ENCODE data around the gene LVRN. TPM values are rescaled to one million over a fixed set of nuclear protein-coding genes. Genes with fewer than 3 reads are reported as not detected.

LVRN gene
- total and polyA plus RNA-seq, 2 donors (not counting 3 experiments of a cell fraction or from before 2014, with no cell fraction given) = 0.11 to 0.38 TPM

GRCh38 chr5:116068028-116068632 is 105.9 kb downstream of the LVRN start:
- CTCF ChIA-PET = interaction anchor here (0.7 to 3.3 kb wide), 24 partner anchors 9 to 433 kb away, joined by 3 to 66 read pairs (median 4); partner anchors contain the start of genes AP3S1, ARL14EPL, ATG12 and CDO1
- no peaks in the 10 kb centered on the region for H3K79me2 ChIP-seq (ENCODE audit: control insufficient read depth, insufficient read depth, low read length)
- no peak overlapping the region for H3K4me2 ChIP-seq (ENCODE audit: insufficient read depth, low read length)
- intact Hi-C loops (cut with micrococcal nuclease) (loop anchor here (1.0 to 2.0 kb wide), 4 partner anchors 180 to 759 kb away; no protein-coding TSS in a partner anchor), dilution Hi-C loops (cut with MboI; ENCODE audit: extremely low pct_ligation_motif_present, low sequenced_read_pairs) (no loop called here)
- H3K36me3 ChIP-seq (ENCODE audit: control insufficient read depth in 2 of 2, extremely low read depth in 1 of 2, insufficient read depth in 2 of 2, low read length in 2 of 2) = no peaks in the 10 kb centered on the region
- FAIRE-seq = peak; percentile 68
- no peak for TF ChIP-seq JUN (IDR thresholded peaks at IDR 0.05; ENCODE audit: borderline replicate concordance, insufficient read depth, insufficient read length, low read depth)
- TF ChIP-seq POLR2AphosphoS5 (IDR thresholded peaks at IDR 0.05; ENCODE audit: insufficient read depth, low read depth, low read length) = no peak
- TF ChIP-seq MAX (IDR thresholded peaks at IDR 0.05; ENCODE audit: insufficient read depth, insufficient read length) = no peak
- TF ChIP-seq, protein P1, sequence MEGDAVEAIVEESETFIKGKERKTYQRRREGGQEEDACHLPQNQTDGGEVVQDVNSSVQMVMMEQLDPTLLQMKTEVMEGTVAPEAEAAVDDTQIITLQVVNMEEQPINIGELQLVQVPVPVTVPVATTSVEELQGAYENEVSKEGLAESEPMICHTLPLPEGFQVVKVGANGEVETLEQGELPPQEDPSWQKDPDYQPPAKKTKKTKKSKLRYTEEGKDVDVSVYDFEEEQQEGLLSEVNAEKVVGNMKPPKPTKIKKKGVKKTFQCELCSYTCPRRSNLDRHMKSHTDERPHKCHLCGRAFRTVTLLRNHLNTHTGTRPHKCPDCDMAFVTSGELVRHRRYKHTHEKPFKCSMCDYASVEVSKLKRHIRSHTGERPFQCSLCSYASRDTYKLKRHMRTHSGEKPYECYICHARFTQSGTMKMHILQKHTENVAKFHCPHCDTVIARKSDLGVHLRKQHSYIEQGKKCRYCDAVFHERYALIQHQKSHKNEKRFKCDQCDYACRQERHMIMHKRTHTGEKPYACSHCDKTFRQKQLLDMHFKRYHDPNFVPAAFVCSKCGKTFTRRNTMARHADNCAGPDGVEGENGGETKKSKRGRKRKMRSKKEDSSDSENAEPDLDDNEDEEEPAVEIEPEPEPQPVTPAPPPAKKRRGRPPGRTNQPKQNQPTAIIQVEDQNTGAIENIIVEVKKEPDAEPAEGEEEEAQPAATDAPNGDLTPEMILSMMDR (IDR thresholded peaks at IDR 0.05; ENCODE audit: extremely low read depth in 1 of 2, insufficient read depth in 1 of 2, low read depth in 1 of 2, low read length in 2 of 2) = peak; percentile 43 to 51
- TF ChIP-seq MYC (IDR thresholded peaks at IDR 0.05; ENCODE audit: low read depth, low read length) = no peak
- TF ChIP-seq FOS (IDR thresholded peaks at IDR 0.05; ENCODE audit: borderline replicate concordance, insufficient read depth, low read length) = no peak
- no peak for TF ChIP-seq EZH2 (IDR thresholded peaks at IDR 0.05; ENCODE audit: borderline replicate concordance, low read depth, low read length, severe bottlenecking)
- no peak overlapping the region for H3K27ac ChIP-seq (ENCODE audit: insufficient read depth, low read depth, low read length)
- H3K27me3 ChIP-seq (ENCODE audit: control insufficient read depth in 2 of 2, insufficient read depth in 2 of 2, low read length in 2 of 2) = peaks cover 0 to 7% of the 10 kb centered on the region in 2 experiments
- no peaks in the 10 kb centered on the region for H4K20me1 ChIP-seq (replicated peaks; ENCODE audit: control insufficient read depth, extremely low read depth, insufficient read depth, low read length)
- H3K9me3 ChIP-seq (replicated peaks; ENCODE audit: control insufficient read depth, insufficient read depth, low read length) = no peaks in the 10 kb centered on the region
- H3K4me1 ChIP-seq (ENCODE audit: control insufficient read depth, extremely low read depth, insufficient read depth, low read length) = no peaks in the 10 kb centered on the region
- no peak overlapping the region for H3K9ac ChIP-seq (replicated peaks; ENCODE audit: extremely low read depth, insufficient read depth, low read length)
- H3K9me1 ChIP-seq (replicated peaks; ENCODE audit: control insufficient read depth, extremely low read depth, insufficient read depth, low read length) = no peaks in the 10 kb centered on the region
- peak; percentile 61 for DNase-seq (ENCODE audit: low read depth, low spot score)
- no peak overlapping the region for H3K4me3 ChIP-seq (replicated peaks in 1 of 3; ENCODE audit: insufficient read depth in 1 of 3, low read depth in 1 of 3, low read length in 3 of 3)
- no TSS peak for BruUV-seq (replicated peaks)
- POLR2A ChIA-PET = no interaction called here
- no peak overlapping the region for H2AFZ ChIP-seq (ENCODE audit: low read depth, low read length)
